GM18511 (cell line): ENCODE results near the gene ARHGEF3.
A peak's percentile ranks its signal among the peaks of the same experiment; 100 is the strongest.
"Not testable (repeated sequence)": the region's sequence is repeated elsewhere in the genome, so short reads cannot be mapped to it uniquely, and the experiment has no call there.

Experiments used
- ATAC-seq: cut with Tn5 transposase; IDR thresholded peaks from one replicate; pipeline ENCODE4 v1.9.1; 2021; ENCODE audit warnings: mild to moderate bottlenecking, moderate library complexity; ENCODE audit not compliant: unreplicated experiment

The ARHGEF3 gene

DNA sequence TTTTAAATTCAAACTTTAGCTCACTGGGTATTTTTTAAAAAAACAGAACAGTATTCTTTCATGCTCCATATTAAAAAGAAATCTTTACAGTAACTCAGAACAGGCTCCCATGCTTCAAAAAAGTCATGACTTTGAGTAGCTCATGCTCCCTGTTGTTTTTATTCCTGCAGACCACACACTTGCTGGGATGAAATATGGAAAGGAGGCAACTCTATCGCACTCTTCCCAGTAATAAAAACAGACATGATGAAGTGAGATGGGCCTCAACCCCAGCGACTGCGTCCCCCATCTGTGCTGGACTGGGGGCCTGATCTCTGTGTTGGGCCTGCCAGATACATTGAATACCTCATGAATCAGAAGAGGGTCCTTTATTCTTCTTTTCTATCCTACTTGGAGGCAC, 58.9 kb downstream of the ARHGEF3 start:
- ATAC-seq, result no peak

GRCh38 chr3:56739036-56739435, 62.7 kb downstream of the ARHGEF3 start:
- ATAC-seq, result no peak

- ATAC-seq, result no peak
These were observed 64.7 kb downstream of the ARHGEF3 start for GRCh38 chr3:56737006-56737405.

- no peak for ATAC-seq
These were observed 69.6 kb downstream of the ARHGEF3 start for GRCh38 chr3:56732109-56732508.

GRCh38 chr3:56725175-56725574, 76.6 kb downstream of the ARHGEF3 start:
- ATAC-seq, result peak; percentile 98

DNA sequence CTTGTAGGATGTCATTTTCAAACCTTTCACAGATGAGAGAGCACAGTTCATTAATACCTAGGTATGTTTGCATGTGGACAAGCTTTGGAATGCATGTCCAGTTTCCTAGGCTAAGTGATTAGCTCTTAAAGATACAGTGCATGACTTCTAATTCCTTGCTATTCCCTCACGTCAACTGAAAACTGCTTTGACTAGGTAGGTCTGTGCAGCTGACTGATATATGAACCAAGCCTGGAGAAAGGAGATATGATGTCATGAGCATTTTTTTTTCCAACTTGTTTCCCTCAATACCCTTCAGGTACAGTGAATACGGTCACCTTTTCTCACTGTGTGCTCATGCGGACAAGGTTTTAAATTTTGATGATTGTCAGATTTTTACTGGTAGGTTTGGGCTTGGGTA, 77.1 kb downstream of the ARHGEF3 start:
- ATAC-seq, result no peak

- no peak for ATAC-seq
These were observed 80.9 kb downstream of the ARHGEF3 start for GRCh38 chr3:56720849-56721248.

DNA sequence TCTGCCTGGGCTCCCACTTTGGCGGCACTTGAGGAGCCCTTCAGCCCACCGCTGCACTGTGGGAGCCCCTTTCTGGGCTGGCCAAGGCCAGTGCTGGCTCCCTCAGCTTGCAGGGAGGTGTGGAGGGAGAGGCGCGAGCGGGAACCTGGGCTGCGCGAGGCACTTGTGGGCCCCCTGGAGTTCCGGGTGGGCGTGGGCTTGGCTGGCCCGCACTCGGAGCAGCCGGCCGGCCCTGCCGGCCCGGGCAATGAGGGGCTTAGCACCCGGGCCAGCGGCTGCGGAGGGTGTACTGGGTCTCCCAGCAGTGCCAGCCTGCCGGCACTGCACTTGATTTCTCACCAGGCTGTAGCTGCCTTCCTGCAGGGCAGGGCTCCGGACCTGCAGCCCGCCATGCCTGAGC, 82.9 kb downstream of the ARHGEF3 start:
- not testable (repeated sequence) for ATAC-seq

- no peak for ATAC-seq
These were observed 90.4 kb downstream of the ARHGEF3 start for GRCh38 chr3:56711344-56711743.

GRCh38 chr3:56707412-56707811, 94.3 kb downstream of the ARHGEF3 start:
- ATAC-seq, result not testable (repeated sequence)

DNA sequence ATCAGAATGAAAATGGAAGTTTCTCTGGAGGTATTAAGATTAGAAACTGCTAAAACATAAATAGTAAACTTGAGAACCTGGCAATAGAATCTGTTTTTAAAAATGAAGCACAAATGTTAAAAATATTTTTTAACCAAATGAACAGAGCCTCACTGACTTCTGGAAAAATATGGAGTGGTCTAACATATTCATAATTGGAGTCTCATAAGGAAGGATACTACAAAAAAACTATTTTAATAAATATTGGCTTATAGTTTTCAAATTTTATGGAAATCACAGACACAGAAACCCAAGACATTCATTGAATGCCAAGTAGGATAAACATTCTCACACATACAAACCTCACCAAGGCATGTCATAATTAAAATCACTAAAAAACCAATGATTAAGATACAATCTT, 95.1 kb downstream of the ARHGEF3 start:
- no peak for ATAC-seq

- ATAC-seq, result no peak
These were observed 97.0 kb downstream of the ARHGEF3 start for GRCh38 chr3:56704706-56705105.

DNA sequence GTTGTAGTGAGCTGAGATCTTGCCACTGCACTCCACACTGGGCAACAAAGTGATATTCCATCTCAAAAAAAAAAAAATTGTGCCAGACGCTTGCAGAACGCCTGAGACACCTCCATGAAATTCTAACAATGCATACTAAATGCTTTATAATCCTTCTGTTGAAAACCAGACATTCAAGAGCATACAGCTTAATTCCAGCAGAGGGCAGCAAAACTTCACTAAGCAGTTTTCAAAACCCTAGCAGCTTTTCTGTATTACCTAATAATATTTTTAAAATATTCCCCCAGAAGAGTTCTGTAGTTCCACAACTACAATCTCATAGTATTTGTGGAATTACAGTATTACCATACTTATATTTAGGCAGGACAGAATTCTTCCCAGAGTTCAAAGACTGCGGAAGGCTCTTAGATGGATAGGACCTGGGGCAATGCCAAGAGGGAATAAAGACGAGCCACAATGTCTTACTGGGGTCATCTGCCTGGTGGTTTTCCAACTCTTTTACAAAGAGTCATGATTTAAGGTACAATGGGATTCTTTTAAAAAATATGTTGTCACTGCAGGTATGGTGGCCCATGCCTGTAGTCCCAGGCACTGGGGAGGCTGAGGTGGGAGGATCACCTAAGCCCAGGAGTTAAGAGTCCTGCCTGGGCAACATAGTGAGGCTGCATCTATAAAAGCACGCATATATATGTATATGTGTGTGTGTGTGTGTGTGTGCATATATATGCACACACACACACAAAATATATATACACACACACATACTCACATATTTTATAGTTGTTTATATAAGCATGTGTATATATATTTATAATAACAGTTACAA, 99.0 kb downstream of the ARHGEF3 start:
- no peak for ATAC-seq

GRCh38 chr3:56700151-56700550, 101.6 kb downstream of the ARHGEF3 start:
- ATAC-seq, result no peak

GRCh38 chr3:56694867-56695683, 106.7 kb downstream of the ARHGEF3 start:
- ATAC-seq, result no peak

- ATAC-seq, result no peak
These were observed 108.0 kb downstream of the ARHGEF3 start for GRCh38 chr3:56693750-56694149.

DNA sequence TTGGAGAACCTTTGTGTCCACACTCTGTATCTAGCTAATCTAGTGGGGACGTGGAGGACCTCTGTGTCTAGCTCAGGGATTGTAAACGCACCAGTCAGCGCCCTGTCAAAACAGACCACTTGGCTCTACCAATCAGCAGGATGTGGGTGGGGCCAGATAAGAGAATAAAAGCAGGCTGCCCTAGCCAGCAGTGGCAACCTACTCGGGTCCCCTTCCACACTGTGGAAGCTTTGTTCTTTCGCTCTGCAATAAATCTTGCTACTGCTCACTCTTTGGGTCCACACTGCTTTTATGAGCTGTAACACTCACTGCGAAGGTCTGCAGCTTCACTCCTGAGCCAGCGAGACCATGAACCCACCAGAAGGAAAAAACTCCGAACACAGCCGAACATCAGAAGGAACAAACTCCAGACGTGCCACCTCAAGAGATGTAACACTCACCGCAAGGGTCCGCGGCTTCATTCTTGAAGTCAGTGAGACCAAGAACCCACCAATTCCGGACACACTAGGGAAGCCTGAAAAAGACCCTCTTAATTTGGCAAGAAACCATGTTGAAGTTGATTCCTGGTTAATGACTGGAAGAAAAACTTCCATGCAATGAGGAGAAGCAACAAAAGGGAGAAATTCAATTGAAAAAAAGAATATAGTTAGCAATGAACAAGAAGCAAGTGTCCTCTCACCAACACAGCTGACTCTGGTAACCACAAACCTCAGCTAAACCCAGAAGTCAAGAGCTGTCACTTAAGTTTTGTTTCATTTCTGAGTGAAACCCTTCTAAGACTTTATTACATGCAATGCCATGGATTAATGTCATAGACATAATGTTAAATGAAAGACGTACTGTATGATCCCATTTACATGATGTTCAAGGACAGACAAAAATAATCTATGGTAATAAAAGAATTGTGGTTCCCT, 109.0 kb downstream of the ARHGEF3 start:
- peak; percentile 72 for ATAC-seq

DNA sequence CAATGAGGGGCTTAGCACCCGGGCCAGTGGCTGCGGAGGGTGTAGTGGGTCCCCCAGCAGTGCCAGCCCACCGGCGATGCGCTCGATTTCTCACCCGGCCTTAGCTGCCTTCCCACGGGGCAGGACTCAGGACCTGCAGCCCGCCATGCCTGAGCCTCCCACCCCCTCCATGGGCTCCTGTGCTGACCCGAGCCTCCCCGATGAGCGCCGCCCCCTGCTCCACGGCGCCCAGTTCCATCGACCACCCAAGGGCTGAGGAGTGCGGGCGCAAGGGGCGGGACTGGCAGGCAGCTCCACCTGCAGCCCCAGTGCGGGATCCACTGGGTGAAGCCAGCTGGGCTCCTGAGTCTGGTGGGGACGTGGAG, 109.8 kb downstream of the ARHGEF3 start:
- ATAC-seq, result not testable (repeated sequence)

GRCh38 chr3:56691165-56692000, 110.4 kb downstream of the ARHGEF3 start:
- ATAC-seq, result no peak

GRCh38 chr3:56689303-56689702, 112.4 kb downstream of the ARHGEF3 start:
- ATAC-seq, result no peak
